Measurements from ENCODE around the gene TP53I13. TPM values are rescaled to one million over a fixed set of nuclear protein-coding genes. Genes with fewer than 3 reads are reported as not detected.

The TP53I13 gene
- total and polyA plus RNA-seq, 2 of the 13 experiments (the other 11 are each of a cell fraction or from before 2014, with no cell fraction given) = 16.9 to 25.7 TPM

- TF ChIP-seq NFE2 (CRISPR knock-in tag; IDR thresholded peaks at IDR 0.05) (no peak), CHD4 (IDR thresholded peaks at IDR 0.05; ENCODE audit: borderline replicate concordance, low read length) (no peak), ZNF496 (CRISPR knock-in tag; IDR thresholded peaks at IDR 0.05; ENCODE audit: insufficient replicate concordance) (no peak), GABPB1 (CRISPR knock-in tag; IDR thresholded peaks at IDR 0.05) (peak; percentile 70), ZNF850 (CRISPR knock-in tag; conservative IDR thresholded peaks at IDR 0.05) (no peak; the same call in 1 of the 2 replicates), BATF2 (CRISPR knock-in tag; IDR thresholded peaks at IDR 0.05) (no peak), XRCC5 (optimal IDR thresholded peaks at IDR 0.05; ENCODE audit: low read length) (peak; percentile 93), ZKSCAN8 (CRISPR knock-in tag; IDR thresholded peaks at IDR 0.05; ENCODE audit: borderline replicate concordance) (no peak; the same call in 1 of the 2 replicates), ZSCAN9 (CRISPR knock-in tag; IDR thresholded peaks at IDR 0.05; ENCODE audit: borderline replicate concordance) (no peak; the same call in 1 of the 2 replicates), NFYC (CRISPR knock-in tag; IDR thresholded peaks at IDR 0.05) (no peak), ZNF737 (CRISPR knock-in tag; IDR thresholded peaks at IDR 0.05; ENCODE audit: borderline replicate concordance) (no peak), ZNF281 (CRISPR knock-in tag; IDR thresholded peaks at IDR 0.05; ENCODE audit: borderline replicate concordance) (0 out of 2 replicates have a peak, but pooled peaks have one; percentile 4)
- TF ChIP-seq, protein P1, sequence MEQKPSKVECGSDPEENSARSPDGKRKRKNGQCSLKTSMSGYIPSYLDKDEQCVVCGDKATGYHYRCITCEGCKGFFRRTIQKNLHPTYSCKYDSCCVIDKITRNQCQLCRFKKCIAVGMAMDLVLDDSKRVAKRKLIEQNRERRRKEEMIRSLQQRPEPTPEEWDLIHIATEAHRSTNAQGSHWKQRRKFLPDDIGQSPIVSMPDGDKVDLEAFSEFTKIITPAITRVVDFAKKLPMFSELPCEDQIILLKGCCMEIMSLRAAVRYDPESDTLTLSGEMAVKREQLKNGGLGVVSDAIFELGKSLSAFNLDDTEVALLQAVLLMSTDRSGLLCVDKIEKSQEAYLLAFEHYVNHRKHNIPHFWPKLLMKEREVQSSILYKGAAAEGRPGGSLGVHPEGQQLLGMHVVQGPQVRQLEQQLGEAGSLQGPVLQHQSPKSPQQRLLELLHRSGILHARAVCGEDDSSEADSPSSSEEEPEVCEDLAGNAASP (CRISPR knock-in tag; IDR thresholded peaks at IDR 0.05; ENCODE audit: borderline replicate concordance) = no peak; the same call in 1 of the 2 replicates
- TF ChIP-seq, protein P2, sequence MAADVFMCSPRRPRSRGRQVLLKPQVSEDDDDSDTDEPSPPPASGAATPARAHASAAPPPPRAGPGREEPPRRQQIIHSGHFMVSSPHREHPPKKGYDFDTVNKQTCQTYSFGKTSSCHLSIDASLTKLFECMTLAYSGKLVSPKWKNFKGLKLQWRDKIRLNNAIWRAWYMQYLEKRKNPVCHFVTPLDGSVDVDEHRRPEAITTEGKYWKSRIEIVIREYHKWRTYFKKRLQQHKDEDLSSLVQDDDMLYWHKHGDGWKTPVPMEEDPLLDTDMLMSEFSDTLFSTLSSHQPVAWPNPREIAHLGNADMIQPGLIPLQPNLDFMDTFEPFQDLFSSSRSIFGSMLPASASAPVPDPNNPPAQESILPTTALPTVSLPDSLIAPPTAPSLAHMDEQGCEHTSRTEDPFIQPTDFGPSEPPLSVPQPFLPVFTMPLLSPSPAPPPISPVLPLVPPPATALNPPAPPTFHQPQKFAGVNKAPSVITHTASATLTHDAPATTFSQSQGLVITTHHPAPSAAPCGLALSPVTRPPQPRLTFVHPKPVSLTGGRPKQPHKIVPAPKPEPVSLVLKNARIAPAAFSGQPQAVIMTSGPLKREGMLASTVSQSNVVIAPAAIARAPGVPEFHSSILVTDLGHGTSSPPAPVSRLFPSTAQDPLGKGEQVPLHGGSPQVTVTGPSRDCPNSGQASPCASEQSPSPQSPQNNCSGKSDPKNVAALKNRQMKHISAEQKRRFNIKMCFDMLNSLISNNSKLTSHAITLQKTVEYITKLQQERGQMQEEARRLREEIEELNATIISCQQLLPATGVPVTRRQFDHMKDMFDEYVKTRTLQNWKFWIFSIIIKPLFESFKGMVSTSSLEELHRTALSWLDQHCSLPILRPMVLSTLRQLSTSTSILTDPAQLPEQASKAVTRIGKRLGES (CRISPR knock-in tag; IDR thresholded peaks at IDR 0.05; ENCODE audit: borderline replicate concordance) = no peak
- TF ChIP-seq, protein P3, sequence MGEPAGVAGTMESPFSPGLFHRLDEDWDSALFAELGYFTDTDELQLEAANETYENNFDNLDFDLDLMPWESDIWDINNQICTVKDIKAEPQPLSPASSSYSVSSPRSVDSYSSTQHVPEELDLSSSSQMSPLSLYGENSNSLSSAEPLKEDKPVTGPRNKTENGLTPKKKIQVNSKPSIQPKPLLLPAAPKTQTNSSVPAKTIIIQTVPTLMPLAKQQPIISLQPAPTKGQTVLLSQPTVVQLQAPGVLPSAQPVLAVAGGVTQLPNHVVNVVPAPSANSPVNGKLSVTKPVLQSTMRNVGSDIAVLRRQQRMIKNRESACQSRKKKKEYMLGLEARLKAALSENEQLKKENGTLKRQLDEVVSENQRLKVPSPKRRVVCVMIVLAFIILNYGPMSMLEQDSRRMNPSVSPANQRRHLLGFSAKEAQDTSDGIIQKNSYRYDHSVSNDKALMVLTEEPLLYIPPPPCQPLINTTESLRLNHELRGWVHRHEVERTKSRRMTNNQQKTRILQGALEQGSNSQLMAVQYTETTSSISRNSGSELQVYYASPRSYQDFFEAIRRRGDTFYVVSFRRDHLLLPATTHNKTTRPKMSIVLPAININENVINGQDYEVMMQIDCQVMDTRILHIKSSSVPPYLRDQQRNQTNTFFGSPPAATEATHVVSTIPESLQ (CRISPR knock-in tag; conservative IDR thresholded peaks at IDR 0.05) = no peak
- TF ChIP-seq, protein P4, sequence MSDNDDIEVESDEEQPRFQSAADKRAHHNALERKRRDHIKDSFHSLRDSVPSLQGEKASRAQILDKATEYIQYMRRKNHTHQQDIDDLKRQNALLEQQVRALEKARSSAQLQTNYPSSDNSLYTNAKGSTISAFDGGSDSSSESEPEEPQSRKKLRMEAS (IDR thresholded peaks at IDR 0.05) = no peak; the same call in 1 of the 2 replicates
Measured at GRCh38 chr17:29591737-29592608, 23.5 kb downstream of the TP53I13 start (continued).

Measured in HepG2 (cell line).